NB4 (cell line): ENCODE measurements around the gene CHURC1.

Source experiments
- DNase-seq: peaks from one replicate; pipeline ENCODE4 v3.0.0; 2010; ENCODE audit warnings: low read depth
- H3K4me3 ChIP-seq: one replicate; pipeline ENCODE4 v1.5.1; 2011; ENCODE audit warnings: mild to moderate bottlenecking, low read depth, low read length, moderate library complexity
- CTCF ChIP-seq: IDR thresholded peaks from one replicate; pipeline ENCODE4 v1.5.1; 2012; ENCODE audit warnings: low read depth, low read length
- MAX ChIP-seq: IDR thresholded peaks from 2 replicates; pipeline ENCODE4 v1.6.1; 2011; ENCODE audit warnings: low read depth, low read length
- MYC ChIP-seq: IDR thresholded peaks from 2 replicates; pipeline ENCODE4 v1.6.1; 2011; ENCODE audit warnings: low read depth, low read length
- POLR2A ChIP-seq: IDR thresholded peaks from 2 replicates; pipeline ENCODE4 v1.6.1; 2011; ENCODE audit warnings: mild to moderate bottlenecking; ENCODE audit not compliant: insufficient read length; ENCODE audit errors: extremely low read depth

Gene CHURC1

DNA sequence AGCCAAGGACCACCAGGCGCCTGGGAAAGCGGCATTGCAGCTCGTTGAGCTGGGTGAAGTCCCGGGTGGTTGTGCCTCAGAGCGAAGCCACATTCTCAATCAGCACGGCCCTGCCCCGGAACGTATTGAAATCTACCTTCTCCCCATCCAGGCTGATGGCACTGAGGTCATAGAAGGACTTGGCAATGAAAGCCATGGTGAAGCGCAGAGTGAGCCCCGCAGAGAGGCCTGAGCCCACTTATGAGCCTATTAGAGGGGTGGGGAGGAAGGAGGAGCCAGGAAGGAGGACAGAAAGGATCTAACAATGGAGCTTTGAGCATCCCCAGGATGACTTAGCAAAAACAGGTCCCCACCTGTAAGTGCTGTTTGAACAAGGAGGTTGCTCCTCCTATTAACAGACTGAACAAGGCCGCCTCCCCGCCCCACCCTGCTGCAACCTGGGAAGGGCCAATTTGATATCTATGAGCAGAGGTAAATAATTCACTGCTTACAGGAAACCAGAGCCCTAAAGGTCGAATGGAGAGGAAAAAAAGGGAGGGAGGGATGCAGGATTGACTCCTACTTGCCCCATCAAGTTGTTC, 28.4 kb downstream of the CHURC1 start, which contains the start of gene GPX2:
GPX2 (minus strand) TSS at position 215 of the 581 bp plus-strand sequence; CDS start at position 196, 19 bp downstream.
- no peak for TF ChIP-seq MYC
- TF ChIP-seq MAX: no peak
- TF ChIP-seq CTCF: no peak
- no peak for TF ChIP-seq POLR2A
- DNase-seq: no peak
- no peak within 1 kb of the TSS for H3K4me3 ChIP-seq

GRCh38 chr14:64943556-64943955, 29.3 kb downstream of the CHURC1 start:
- TF ChIP-seq POLR2A: no peak
- no peak for TF ChIP-seq MAX
- no peak for TF ChIP-seq MYC
- TF ChIP-seq CTCF: no peak

GRCh38 chr14:64944041-64944440, 29.8 kb downstream of the CHURC1 start:
- TF ChIP-seq MYC (no peak), POLR2A (no peak), CTCF (no peak), MAX (no peak)
- no peak for DNase-seq
- no peak overlapping the region for H3K4me3 ChIP-seq

More at GRCh38 chr14:64943556-64943955, 29.3 kb downstream of the CHURC1 start:
- no peak for DNase-seq
- no peak overlapping the region for H3K4me3 ChIP-seq

DNA sequence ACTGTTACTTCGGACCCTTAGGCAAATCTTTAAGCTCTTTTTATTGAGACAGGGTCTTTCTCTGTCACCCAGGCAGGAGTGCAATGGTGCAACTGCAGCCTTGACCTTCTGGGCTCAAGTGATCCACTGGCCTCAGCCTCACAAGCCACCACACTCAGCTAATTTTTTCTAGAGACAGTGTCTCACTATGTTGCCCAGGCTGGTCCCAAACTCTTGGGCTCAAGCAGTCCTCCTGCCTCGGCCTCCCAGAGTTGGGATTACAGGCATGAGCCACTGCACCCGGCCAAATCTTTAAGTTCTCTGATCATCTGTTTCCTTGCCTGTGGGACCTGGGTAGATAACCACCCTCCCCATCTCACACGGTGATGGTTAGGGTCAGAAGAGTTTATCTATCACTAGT, 30.6 kb downstream of the CHURC1 start:
- TF ChIP-seq CTCF (no peak), POLR2A (no peak), MYC (no peak), MAX (no peak)
- no peak for DNase-seq
- H3K4me3 ChIP-seq: no peak overlapping the region

DNA sequence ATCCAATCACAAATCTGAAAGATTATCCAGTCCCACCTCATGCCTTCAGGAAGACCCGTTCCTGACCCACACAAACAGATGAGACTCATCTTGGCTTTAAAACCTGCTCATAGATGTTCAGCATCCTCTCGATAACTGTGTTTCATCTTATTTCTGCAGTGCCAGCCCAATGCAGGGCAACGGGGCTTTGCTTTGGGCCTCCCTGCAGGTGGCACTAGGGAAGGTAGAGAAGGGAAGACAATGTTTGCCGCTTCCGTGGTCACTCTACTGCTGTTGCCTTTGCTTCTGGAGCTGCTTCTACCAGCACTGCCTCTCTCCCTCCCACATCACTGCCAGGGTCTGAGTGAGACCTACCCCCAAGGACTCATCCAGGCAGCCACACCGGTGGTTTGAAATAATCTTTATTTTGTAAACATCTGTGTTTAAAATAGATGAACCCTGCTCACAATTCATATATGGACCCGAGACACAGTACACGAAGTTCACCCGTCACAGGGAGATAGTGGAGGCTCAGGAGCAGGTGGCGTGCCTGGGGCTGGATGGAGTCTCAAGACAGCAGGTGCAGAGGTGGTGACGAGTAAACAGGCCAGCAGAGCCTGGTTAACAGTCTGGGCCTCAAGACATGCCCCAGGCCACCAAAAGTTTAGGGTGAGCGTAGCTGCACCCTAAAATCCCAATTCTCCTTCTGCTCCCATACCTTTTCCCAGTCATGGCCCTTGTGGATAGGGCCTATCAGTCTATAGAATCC, 31.4 kb downstream of the CHURC1 start:
- no peak for DNase-seq
- no peak overlapping the region for H3K4me3 ChIP-seq
- TF ChIP-seq POLR2A (no peak), CTCF (no peak), MYC (no peak), MAX (no peak)
